ENCODE measurements around the gene DUSP19. TPM values are rescaled to one million over a fixed set of nuclear protein-coding genes. Genes with fewer than 3 reads are reported as not detected.

DUSP19 gene
- total RNA-seq, 1 donor from 2014 or later: 11.4 TPM

GRCh38 chr2:183035298-183035953, 43.1 kb upstream of the DUSP19 start:
- no peak for TF ChIP-seq CTCF (IDR thresholded peaks at IDR 0.05; ENCODE audit: borderline replicate concordance)
- no peaks in the 10 kb centered on the region for H3K36me3 ChIP-seq
- H3K27me3 ChIP-seq (ENCODE audit: low read depth): no peaks in the 10 kb centered on the region
- peaks cover 85% of the 10 kb centered on the region for H3K4me1 ChIP-seq
- intact Hi-C loops (cut with micrococcal nuclease): no loop called here
- peak overlapping the region; percentile 76 for H3K4me3 ChIP-seq
- no peaks in the 10 kb centered on the region for H3K9me3 ChIP-seq (replicated peaks)
- H3K27ac ChIP-seq (replicated peaks): peak overlapping the region; percentile 98
- DNase-seq: no peak

GRCh38 chr2:183035954-183036669, 42.4 kb upstream of the DUSP19 start:
- TF ChIP-seq CTCF (IDR thresholded peaks at IDR 0.05; ENCODE audit: borderline replicate concordance): no peak
- no peak for DNase-seq
- H3K27me3 ChIP-seq (ENCODE audit: low read depth): no peaks in the 10 kb centered on the region
- peak overlapping the region; percentile 98 for H3K27ac ChIP-seq (replicated peaks)
- H3K9me3 ChIP-seq (replicated peaks): no peaks in the 10 kb centered on the region
- no peaks in the 10 kb centered on the region for H3K36me3 ChIP-seq
- intact Hi-C loops (cut with micrococcal nuclease): no loop called here
- H3K4me3 ChIP-seq: peak overlapping the region; percentile 76
- H3K4me1 ChIP-seq: peaks cover 78% of the 10 kb centered on the region

- H3K27me3 ChIP-seq (ENCODE audit: low read depth): no peaks in the 10 kb centered on the region
- H3K4me3 ChIP-seq: peak overlapping the region; percentile 76
- no peak for DNase-seq
- peaks cover 68% of the 10 kb centered on the region for H3K4me1 ChIP-seq
- TF ChIP-seq CTCF (IDR thresholded peaks at IDR 0.05; ENCODE audit: borderline replicate concordance): no peak
- no peaks in the 10 kb centered on the region for H3K36me3 ChIP-seq
- intact Hi-C loops (cut with micrococcal nuclease): no loop called here
- peak overlapping the region; percentile 98 for H3K27ac ChIP-seq (replicated peaks)
- no peaks in the 10 kb centered on the region for H3K9me3 ChIP-seq (replicated peaks)
Observed at GRCh38 chr2:183037074-183037552, 41.4 kb upstream of the DUSP19 start.

GRCh38 chr2:183037553-183038340, 40.8 kb upstream of the DUSP19 start:
- H3K4me1 ChIP-seq: peaks cover 61% of the 10 kb centered on the region
- no peak for TF ChIP-seq CTCF (IDR thresholded peaks at IDR 0.05; ENCODE audit: borderline replicate concordance)
- H3K4me3 ChIP-seq: peak overlapping the region; percentile 76
- H3K9me3 ChIP-seq (replicated peaks): no peaks in the 10 kb centered on the region
- H3K27ac ChIP-seq (replicated peaks): peak overlapping the region; percentile 98
- H3K36me3 ChIP-seq: no peaks in the 10 kb centered on the region
- intact Hi-C loops (cut with micrococcal nuclease): no loop called here
- no peaks in the 10 kb centered on the region for H3K27me3 ChIP-seq (ENCODE audit: low read depth)
- DNase-seq: peak; percentile 51
